Activated CD4-positive, alpha-beta T cell treated with anti-CD3 and anti-CD28 coated beads for 24 hours (primary cell): ENCODE results near the gene AOPEP.

Source experiments
- DNase-seq, 2 donors: peaks; one replicate each; pipeline ENCODE4 v3.0.0-alpha.2; 2020; ENCODE audit warnings: low read depth in 2 of 2

Gene AOPEP

DNA sequence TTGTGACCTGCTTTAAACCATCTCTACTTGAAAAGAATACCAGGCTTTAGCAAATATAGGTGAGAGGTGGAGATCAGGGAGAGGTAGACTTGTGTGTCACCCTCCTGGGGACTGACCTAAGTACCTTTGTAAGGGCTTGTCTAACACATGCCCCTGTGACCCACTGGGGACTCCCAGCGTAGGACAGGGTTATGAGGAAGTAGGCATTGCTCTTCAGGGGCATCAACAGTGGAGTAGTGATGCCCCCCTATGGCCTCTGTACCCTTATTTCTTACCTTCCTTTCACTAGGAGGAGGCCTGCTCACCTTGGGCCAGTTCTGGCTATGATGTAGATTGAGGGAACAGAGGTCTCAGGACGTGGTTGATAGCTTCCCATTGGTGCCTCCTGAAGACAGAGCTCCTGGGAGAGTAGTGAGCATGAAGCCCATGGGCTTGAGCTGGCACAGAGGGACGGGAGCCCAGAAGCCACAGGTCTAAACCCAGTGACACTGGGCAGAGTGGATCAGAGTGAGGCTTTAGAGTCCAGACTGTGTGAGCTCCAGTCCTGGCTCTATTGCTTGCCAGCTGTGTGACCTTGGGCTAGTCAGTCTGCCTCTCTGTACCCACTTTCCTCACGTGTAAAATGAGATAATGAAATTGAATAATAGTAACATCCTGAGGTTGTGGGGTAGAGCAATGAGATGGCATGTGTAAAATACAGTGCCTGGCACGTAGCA lies 191.7 kb downstream of the AOPEP start:
- no peak for DNase-seq

- DNase-seq, result no peak
Measured at GRCh38 chr9:94919376-94920098, 193.0 kb downstream of the AOPEP start.

- no peak for DNase-seq
Measured at GRCh38 chr9:94920420-94921091, 194.1 kb downstream of the AOPEP start.

- no peak for DNase-seq
Measured at GRCh38 chr9:94921092-94921471, 194.6 kb downstream of the AOPEP start.

DNA sequence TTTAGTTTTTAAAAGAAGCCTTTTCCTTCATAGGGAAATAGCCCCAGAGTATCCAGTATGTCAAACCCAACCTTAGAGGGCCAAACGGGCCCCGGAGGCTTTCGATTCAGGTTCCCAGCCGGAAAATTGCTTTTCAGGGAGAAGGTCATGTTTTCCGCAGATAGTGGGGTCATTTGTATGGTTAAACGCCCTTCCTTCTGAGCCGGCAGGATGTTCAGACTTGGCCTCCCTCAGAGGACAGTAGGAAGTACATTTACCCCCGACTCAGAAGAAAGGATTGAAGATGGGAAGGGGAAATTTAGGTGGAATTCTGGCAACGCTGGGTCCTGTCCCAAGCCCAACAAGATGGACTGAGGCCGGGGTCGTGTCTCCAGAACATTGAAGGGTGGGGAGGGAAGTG lies 195.2 kb downstream of the AOPEP start:
- no peak for DNase-seq

- DNase-seq, result no peak
Measured at GRCh38 chr9:94922098-94922607, 195.7 kb downstream of the AOPEP start.

DNA sequence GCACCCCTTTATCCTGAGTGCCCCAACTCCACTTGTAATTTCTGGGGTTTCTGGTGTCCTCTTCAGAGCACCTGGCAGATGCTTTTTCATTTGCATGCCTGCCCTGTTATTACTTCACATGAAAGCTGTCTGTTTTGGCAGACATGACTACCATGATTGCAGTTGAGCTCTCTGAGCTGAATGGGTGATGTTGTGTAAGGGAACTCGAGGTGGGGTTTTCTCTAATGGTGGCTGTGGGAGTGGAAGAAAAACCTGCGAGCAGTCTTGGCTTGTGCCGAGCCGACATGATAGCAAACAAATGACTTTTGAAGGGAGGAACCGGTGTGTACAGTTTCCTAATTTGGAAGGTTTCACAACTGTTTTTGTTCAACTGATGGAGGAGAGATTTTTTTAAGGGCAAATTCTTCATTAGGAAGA lies 196.2 kb downstream of the AOPEP start:
- DNase-seq, result no peak

DNA sequence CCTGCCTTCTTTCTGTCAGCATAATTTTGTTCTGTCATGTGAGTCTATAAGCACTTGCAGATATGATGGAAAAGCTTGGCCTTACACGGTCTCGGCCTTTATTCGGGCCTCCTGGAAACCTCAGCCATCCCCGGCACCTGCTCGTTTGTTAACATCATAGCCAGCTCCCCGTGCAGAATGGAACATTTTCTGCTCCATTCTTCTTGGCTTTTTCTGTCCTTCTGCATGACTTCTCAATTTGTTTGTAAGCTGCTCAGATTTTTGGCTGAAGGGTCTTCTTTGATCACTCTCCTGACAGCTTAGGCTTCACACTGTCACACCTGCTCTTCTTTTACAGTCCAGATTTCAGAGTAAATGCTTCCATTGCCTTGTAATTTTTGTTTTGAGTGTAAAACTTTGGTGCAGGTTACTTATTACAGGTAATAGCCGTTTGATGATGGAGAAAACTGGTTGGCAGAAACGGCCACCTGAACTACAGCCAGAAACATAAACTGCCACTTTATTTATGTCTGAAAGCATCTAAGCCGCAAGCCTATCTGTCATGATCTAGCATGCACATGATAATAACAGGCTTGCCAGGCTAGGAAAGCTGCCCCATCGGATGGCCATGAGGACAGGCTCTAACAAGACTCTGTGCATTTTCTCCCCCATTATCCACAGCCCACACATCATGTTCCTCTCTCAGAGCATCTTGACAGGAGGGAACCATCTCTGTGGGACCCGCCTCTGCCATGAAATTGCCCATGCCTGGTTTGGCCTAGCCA lies 197.0 kb downstream of the AOPEP start:
- DNase-seq, result no peak

- no peak for DNase-seq
Measured at GRCh38 chr9:94925751-94926430, 199.4 kb downstream of the AOPEP start.

- DNase-seq, result no peak
Measured at GRCh38 chr9:94926431-94926800, 199.9 kb downstream of the AOPEP start.

DNA sequence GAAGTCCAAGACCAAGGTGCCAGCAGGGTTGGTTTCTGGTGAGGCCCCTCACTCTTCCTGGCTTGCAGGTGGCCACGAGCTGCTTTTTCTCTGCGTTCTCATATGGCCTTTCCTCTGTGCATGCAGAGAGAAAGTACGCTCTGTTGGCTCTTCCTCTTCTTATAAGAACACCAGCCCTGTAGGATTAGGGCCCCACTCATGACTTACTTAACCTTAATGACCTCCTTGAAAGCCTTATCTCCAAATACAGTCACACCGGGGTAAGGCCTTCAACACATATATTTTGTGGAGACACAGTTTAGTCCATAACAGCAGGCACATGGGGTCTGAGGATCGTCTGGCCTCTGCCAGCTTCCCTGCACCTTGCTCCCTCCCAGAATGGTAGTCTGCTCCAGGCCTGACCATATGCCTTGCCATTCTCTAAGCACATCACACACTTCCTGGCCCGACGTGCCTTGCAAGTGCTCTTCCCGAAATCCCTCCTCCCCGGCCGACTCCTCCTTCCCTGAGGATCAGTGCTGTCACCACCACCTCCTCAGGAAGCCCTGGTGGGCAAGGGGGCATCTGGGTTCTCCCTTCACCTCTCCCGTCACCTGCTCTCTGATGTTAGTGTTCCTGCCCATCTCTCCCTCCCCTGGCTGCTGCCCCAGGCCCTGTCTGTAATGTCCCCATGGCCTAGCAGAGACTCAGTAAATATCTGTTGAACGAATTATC lies 200.7 kb downstream of the AOPEP start:
- no peak for DNase-seq

DNA sequence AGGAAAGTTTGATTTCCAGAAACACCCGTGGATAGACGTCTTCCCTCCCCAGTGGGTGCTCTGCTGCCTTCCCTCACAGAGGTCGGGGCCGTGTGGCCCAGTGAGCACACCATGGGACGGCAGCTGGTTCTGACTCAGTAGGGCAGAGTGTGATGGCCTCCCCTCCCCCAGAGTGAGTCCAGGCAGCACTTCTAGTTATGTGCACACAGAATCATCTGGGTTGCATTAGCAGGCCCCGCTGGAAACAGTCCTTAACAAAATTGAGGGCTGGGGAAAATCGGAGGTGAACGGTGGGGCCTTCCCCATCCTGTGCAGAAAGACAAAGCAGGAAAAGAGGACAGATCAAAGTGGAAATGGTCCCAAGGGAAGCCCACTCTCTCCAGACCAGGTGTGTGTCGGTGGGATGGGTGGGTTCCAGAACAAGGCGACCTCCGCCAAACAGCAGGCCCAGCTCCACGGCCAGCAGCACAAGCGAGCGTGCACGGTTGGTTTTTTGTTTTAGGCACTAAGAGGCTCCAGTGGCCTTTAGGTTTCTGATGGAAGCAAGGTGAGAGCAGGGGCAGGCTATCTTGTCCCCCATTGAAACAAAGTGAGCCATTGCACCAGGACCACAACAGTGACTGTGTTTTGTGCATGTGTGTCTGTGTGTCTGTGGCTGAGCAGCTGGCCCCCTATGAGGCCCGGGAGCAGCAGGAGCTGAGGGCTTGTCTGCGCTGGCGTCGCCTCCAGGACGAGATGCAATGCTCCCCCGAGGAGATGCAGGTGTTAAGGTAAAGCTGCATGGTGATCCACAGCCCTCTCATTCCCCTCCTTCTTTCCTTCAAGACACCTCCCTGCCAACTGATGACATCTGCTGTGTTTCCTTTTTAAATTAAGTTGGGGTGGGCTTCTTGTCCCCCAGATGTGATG lies 201.5 kb downstream of the AOPEP start:
- DNase-seq, result no peak

DNA sequence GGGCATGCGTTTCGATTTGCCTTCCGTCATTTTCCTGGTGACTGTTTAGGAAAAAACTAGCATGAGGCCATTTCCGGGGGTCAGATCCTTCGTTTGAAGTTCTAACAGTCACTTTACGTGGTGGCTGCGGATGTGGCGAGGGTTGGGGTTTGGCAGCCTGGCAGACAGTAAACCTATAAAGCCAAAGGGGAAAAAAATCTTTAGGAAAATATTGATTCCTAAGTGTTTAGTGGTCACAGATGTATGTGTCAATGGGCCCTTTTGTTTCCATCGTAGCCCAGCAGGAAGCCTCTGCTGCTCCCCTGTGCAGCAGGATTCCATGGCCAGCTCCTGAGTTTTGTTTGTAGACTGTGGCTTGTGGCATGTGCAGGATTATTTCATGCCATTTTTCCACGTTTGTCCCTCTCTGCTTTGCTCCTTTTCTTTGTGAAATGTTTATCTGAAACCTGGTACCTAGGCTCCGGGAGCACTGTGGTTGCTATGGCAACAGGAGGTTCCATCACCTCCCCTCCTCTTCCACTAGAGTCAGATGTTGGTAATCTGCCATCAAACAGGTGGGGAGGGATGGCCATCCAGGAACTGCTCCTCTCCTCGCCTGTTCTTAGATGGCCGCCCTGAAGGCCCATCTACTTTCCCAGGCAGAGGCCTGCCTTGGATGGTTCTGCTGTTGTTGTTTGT lies 202.3 kb downstream of the AOPEP start:
- DNase-seq, result no peak

DNA sequence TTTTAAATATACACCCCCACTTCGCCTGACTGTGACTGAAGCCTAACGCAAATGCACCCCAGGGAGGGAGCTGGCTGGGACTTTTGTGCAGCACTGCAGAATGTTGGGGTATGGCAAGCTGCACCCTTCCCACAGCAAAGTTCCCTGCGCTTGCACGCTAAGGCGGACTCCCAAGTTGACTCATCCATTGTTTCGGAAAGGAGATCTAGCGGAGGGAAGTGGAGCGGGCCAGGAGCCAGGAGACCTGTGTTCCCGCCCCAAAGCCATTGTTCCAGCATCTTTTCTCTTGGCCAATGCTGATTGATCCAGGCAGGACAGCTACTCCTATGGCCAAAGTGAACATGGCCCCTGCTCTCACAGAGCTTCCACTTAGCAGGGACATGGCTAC lies 202.9 kb downstream of the AOPEP start:
- DNase-seq, result no peak

DNA sequence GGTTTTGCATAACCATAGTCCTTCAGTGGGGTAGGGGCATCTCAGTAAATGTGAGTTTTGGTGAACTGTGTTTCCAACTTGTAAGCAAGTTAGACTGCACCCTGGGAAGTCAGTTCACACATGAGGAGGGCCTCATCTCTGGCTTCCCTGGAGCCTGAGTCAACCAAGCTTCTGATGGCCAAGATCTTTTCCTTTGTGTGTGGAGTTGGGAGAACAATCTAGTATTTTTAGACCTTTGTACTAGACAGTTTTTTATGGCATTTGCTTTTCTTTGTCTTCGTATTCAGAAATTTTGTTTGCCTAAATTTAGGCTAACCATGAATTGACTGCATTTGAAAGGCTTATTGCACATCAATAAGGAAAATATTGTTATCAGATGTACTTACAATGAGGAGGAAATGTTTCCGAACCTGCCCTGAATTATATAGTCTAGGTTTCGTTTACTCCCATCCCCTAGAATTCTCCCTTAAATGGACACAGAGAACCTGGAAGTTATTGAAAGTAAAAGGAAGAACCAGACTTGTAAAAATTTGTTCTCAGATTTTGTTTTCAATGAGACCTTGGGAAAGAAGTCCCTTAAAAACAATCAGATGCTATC lies 204.6 kb downstream of the AOPEP start:
- DNase-seq, result no peak

DNA sequence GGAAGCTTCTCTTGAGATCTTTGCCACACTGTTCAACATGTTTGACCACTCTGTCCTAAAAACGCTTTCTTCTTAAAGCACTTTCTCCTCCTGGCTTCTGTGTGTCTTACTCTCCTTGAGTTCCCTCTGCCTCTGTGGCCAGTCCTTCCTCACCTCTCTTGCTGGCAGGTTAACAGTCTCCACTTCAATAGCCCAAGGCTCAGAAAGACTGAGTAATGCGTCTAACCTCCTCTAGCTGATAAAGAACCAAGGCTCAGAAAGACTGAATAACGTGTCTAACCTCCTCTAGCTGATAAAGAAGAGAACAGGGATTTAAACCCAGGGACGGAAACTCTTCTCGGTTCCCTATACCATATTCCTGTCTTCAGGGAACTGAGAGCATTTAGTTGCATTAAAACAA lies 205.2 kb downstream of the AOPEP start:
- DNase-seq, result no peak

DNA sequence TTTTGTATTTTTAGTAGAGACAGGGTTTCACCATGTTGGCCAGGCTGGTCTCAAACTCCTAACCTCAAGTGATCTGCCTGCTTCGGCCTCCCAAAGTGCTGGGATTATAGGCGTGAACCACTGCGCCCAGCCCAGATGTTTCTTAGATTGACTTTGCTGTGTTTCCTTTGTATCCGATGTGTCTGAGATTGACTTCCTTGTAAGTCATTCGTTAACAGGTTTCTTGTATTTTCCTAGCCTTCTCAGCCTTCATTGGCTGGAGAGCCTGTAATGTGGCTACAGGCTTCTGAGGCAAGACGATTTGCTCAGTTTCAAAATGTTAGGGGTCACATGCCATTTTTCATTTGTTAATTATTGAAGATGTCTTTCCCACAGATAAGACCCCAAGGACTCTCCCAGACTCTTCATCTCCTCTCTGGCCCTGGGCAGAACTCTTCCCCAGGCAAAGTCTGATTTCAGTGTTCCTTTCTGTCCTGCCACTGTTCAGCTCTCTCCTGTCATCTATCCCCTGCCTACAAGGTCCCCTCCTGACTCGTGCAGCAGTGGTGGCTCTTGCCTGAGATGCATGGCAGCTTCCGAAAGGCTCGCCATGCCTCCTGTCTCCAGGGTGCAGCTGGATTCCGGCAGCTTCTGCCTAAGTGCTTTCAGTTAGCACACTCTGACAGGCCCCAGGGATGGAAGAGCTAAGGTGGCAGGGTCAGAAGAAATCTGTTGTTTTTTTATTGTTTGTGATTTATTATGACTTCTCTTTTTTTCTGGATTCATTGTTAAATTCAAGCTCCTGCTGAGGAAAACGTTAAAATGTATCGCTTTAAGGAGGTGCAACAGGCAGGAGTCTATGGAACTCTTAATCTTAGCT lies 206.4 kb downstream of the AOPEP start:
- no peak for DNase-seq

DNA sequence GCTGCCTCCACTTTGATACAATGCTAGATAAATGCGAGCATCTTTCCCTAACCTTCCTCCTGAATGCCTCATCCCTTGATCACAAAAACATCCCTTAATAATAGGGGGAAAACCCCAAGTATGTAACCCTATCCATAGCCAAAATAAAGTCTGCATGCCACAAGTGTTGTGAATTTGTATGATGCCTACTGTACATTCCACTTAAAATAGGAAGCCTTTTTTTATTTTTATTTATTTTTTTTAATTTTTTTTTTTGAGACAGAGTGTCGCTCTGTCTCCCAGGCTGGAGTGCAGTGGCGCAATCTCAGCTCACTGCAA lies 207.0 kb downstream of the AOPEP start:
- no peak for DNase-seq
